Measurements from ENCODE around the gene TRAF7. TPM values are rescaled to one million over a fixed set of nuclear protein-coding genes. Genes with fewer than 3 reads are reported as not detected.

TRAF7 gene
- total RNA-seq, 2 donors from 2014 or later = 69.0 to 91.7 TPM

DNA sequence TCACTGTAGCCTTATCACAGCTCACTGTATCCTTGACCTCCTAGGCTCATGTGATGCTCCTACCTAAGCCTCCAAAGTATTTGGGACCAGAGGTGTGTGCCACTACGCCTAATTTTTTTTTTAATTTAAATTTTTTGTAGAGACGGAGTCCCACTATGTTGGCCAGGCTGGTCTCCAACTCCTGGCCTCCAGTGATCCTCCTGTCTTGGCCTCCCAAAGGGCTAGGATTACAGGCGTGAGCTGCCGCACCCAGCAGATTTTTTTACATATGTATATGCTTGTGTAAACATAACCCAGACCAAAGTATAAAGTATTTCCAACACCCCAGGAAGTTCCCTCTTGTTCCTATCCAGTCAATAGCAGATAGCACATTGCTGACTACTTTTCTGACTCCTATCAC lies 60.7 kb downstream of the TRAF7 start:
- H3K9me3 Mint-ChIP-seq = no peaks in the 10 kb centered on the region
- peak overlapping the region; percentile 82 to 84 for H3K27ac Mint-ChIP-seq
- H3K27me3 Mint-ChIP-seq = no peaks in the 10 kb centered on the region
- no peaks in the 10 kb centered on the region for H3K36me3 Mint-ChIP-seq
- peak overlapping the region; percentile 90 for H3K4me3 Mint-ChIP-seq
- no peak for DNase-seq (ENCODE audit: low spot score)
- peaks cover 12 to 17% of the 10 kb centered on the region in 2 donors for H3K4me1 Mint-ChIP-seq (ENCODE audit: low read depth in 2 of 2)
- ATAC-seq = no peak

DNA sequence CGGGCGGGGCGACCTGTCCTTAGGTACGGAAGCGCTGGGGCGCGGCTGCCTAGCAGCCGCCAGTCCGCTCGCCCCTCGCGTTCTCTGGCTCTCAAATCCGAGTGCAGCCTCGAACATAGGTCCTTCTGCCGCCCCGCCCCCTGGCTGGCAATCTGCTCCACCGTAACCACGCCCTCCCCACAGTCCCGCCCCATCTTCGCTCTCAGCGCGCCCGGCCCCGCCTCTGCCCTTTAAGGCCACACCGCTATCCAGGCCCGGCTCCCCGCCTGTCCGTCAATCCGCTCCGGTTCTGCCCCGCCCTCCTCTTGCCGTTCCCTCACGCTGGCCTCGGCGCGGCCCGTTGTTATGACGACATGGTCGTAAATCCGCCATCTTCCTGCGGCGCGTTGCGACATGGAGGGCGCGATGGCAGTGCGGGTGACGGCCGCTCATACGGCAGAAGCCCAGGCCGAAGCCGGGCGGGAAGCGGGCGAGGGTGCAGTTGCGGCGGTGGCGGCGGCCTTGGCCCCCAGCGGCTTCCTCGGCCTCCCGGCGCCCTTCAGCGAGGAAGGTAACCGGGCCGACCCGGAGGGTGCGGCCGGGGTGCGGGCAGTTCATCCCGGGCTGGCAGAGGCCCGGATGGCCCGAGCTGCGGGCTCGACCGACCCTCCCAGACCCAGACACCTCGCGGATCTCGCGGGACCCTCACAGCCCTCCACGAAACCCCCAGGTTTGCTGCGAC lies 67.8 kb downstream of the TRAF7 start, which contains the start of gene E4F1:
TSS of gene E4F1 (plus strand) at position 371 of the 721 bp plus-strand sequence. CDS start at position 394, 23 bp downstream.
- H3K27me3 Mint-ChIP-seq = no peaks in the 10 kb centered on the region
- H3K36me3 Mint-ChIP-seq = no peaks in the 10 kb centered on the region
- H3K4me3 Mint-ChIP-seq = peak within 1 kb of the TSS; percentile 84
- no peaks in the 10 kb centered on the region for H3K9me3 Mint-ChIP-seq
- DNase-seq (ENCODE audit: low spot score) (peak; percentile 100), ATAC-seq (peak; percentile 99)
- peaks cover 9 to 20% of the 10 kb centered on the region in 2 donors for H3K4me1 Mint-ChIP-seq (ENCODE audit: low read depth in 2 of 2)
- peak within 1 kb of the TSS; percentile 46 to 72 for H3K27ac Mint-ChIP-seq

DNA sequence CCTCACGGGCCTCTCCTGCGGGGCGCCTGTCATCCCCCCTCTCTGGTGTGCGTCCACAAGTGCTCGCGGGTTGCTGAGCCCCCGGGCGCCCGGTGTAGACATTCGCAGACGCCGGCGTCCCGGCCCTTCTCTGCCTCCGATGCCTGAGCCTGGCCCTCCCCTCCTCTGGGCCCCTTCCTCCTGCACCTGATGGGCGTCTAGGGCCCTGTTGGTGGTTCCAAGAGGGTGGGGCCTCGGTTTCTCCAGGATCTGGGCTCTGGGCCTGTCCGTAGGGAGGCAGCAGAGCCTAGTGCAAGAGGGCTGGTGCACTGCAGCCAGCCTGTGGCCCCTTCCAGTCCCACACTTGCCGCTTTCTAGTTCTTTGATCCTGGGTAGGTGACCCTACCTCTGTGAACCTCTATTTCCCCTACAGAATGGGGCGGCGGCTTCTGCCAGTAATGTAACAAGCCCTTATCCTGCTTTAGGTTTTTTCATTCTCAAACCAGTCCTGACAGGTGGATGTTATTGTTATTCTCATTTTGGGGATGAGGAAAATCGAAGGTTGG lies 68.4 kb downstream of the TRAF7 start:
- H3K9me3 Mint-ChIP-seq = no peaks in the 10 kb centered on the region
- ATAC-seq = peak; percentile 0 to 24
- peak overlapping the region; percentile 46 to 72 for H3K27ac Mint-ChIP-seq
- H3K4me1 Mint-ChIP-seq (ENCODE audit: low read depth in 2 of 2) = peaks cover 9 to 20% of the 10 kb centered on the region in 2 donors
- DNase-seq (ENCODE audit: low spot score) = no peak
- no peaks in the 10 kb centered on the region for H3K36me3 Mint-ChIP-seq
- H3K27me3 Mint-ChIP-seq = no peaks in the 10 kb centered on the region
- H3K4me3 Mint-ChIP-seq = peak overlapping the region; percentile 84

DNA sequence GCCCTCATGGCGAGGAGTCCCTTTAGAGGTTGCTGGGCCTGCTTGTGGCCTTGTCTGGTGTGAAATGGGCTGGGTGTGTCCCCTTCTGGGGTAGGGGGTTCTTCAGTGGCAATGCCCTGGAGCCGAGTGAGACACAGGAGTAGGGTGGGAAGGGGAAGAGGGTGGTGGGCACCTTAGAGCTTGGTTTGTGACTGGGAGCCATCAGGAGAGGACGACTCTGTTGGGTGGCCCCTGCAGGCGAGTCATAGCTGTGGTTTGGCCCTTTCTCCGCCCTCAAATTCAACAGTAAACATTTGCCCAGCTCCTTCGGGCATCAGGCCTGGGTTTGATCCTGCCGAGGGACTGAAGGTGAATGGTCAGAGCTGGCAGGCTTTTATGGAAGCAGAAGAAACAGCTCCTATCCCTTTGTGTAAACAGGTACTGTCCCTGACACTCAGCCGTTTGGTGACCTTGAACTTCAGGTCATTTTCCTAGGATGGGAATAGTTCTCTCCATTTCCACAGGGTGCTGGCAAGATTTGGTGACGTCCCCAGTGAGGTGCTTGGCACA lies 70.7 kb downstream of the TRAF7 start:
- H3K4me3 Mint-ChIP-seq = peak overlapping the region; percentile 12
- H3K4me1 Mint-ChIP-seq (ENCODE audit: low read depth in 2 of 2) = peaks cover 9 to 20% of the 10 kb centered on the region in 2 donors
- peak overlapping the region in 1 of 2 donors; percentile 50 for H3K27ac Mint-ChIP-seq
- no peak for ATAC-seq
- H3K27me3 Mint-ChIP-seq = no peaks in the 10 kb centered on the region
- no peak for DNase-seq (ENCODE audit: low spot score)
- no peaks in the 10 kb centered on the region for H3K9me3 Mint-ChIP-seq
- no peaks in the 10 kb centered on the region for H3K36me3 Mint-ChIP-seq

DNA sequence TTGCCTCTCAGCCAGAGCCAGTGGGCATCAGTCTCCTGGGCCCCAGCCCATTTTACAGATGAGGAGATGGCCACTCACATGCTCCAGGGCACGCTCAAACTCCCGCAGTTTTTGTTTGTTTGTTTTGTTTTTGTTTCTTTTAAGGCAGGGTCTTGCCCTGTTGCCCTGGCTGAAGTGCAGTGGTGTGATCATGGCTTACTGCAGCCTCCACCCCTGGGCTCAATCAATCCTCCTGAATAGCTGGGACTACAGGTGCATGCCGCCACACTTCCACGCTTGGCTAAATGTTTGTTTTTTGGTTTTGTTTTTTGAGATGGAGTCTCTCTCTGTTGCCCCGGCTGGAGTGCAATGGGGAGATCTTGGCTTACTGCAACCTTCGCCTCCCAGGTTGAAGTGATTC lies 71.3 kb downstream of the TRAF7 start:
- H3K9me3 Mint-ChIP-seq = no peaks in the 10 kb centered on the region
- no peaks in the 10 kb centered on the region for H3K36me3 Mint-ChIP-seq
- ATAC-seq = no peak
- DNase-seq (ENCODE audit: low spot score) = no peak
- no peak overlapping the region for H3K27ac Mint-ChIP-seq
- H3K4me3 Mint-ChIP-seq = no peak overlapping the region
- H3K4me1 Mint-ChIP-seq (ENCODE audit: low read depth in 2 of 2) = peaks cover 9 to 20% of the 10 kb centered on the region in 2 donors
- no peaks in the 10 kb centered on the region for H3K27me3 Mint-ChIP-seq

Other genes with a start within 250 kb of the TRAF7 start
- not detected for gene HS3ST6, start 237.4 kb upstream of the TRAF7 start, total RNA-seq
- gene MSRB1, start 212.6 kb upstream of the TRAF7 start, total RNA-seq = 10 to 100 TPM; 24.3 to 24.7 TPM
- gene RPL3L, start 201.1 kb upstream of the TRAF7 start, total RNA-seq = 1 to 10 TPM in 1 of 2 donors, not detected in 1; 1.5 TPM
- gene NDUFB10, start 196.2 kb upstream of the TRAF7 start, total RNA-seq = 100 to 1,000 TPM in 1 of 2 donors, 10 to 100 TPM in 1; 95.0 to 103 TPM
- gene RPS2, start 191.0 kb upstream of the TRAF7 start, total RNA-seq = 1,000 to 10,000 TPM; 2,056 to 2,952 TPM
- gene RNF151, start 188.9 kb upstream of the TRAF7 start, total RNA-seq = not detected
- gene TBL3, start 183.7 kb upstream of the TRAF7 start, total RNA-seq = 10 to 100 TPM; 39.3 to 78.3 TPM
- not detected for gene NOXO1, start 174.3 kb upstream of the TRAF7 start, total RNA-seq
- 10 to 100 TPM; 31.9 to 41.7 TPM for gene GFER, start 171.6 kb upstream of the TRAF7 start, total RNA-seq
- gene SYNGR3, start 165.8 kb upstream of the TRAF7 start, total RNA-seq = 10 to 100 TPM; 21.3 to 43.6 TPM
- 100 to 1,000 TPM in 1 of 2 donors, 10 to 100 TPM in 1; 83.1 to 163 TPM for gene ZNF598, start 146.0 kb upstream of the TRAF7 start, total RNA-seq
- gene NPW, start 136.0 kb upstream of the TRAF7 start, total RNA-seq = 1 to 10 TPM; 1.5 to 3.5 TPM
- gene NHERF2, start 128.9 kb upstream of the TRAF7 start, total RNA-seq = 1 to 10 TPM; 3.8 to 4.5 TPM
- 10 to 100 TPM; 12.6 to 40.9 TPM for gene NTHL1, start 107.9 kb upstream of the TRAF7 start, total RNA-seq
- gene TSC2, start 107.8 kb upstream of the TRAF7 start, total RNA-seq = 100 to 1,000 TPM; 106 to 155 TPM
- gene PKD1, start 19.9 kb upstream of the TRAF7 start, total RNA-seq = 100 to 1,000 TPM in 1 of 2 donors, 10 to 100 TPM in 1; 66.4 to 145 TPM
- under 1 TPM in 1 of 2 donors, not detected in 1; 0.89 TPM for gene RAB26, start 7.2 kb upstream of the TRAF7 start, total RNA-seq
- under 1 TPM; 0.14 to 0.26 TPM for gene CASKIN1, start 40.8 kb downstream of the TRAF7 start, total RNA-seq
- 10 to 100 TPM; 31.2 to 68.9 TPM for gene MLST8, start 49.7 kb downstream of the TRAF7 start, total RNA-seq
- 10 to 100 TPM in 1 of 2 donors, 1 to 10 TPM in 1; 6.2 to 23.7 TPM for gene BRICD5, start 55.1 kb downstream of the TRAF7 start, total RNA-seq
- 10 to 100 TPM; 18.8 to 39.8 TPM for gene PGP, start 59.1 kb downstream of the TRAF7 start, total RNA-seq
- 10 to 100 TPM; 27.5 to 51.8 TPM for gene E4F1, start 67.8 kb downstream of the TRAF7 start, total RNA-seq
- 1 to 10 TPM in 1 of 2 donors, under 1 TPM in 1; 0.88 to 3.5 TPM for gene DNASE1L2, start 80.7 kb downstream of the TRAF7 start, total RNA-seq
- 10 to 100 TPM; 29.1 to 51.1 TPM for gene ECI1, start 95.8 kb downstream of the TRAF7 start, total RNA-seq
- gene RNPS1, start 112.3 kb downstream of the TRAF7 start, total RNA-seq = 100 to 1,000 TPM; 256 to 334 TPM
- 10 to 100 TPM in 1 of 2 donors, 1 to 10 TPM in 1; 7.3 to 14.9 TPM for gene ABCA3, start 184.9 kb downstream of the TRAF7 start, total RNA-seq